Natural killer cell (primary cell): Measurements from ENCODE around the gene TEX22. TPM values are rescaled to one million over a fixed set of nuclear protein-coding genes. Genes with fewer than 3 reads are reported as not detected.

Experiments
- ATAC-seq, 3 donors: fragments of 150-1000 bp in 2 of 3; fragments of 200-7000 bp in 1 of 3; cut with Tn5 transposase; 1 replicate in 1 of 3; 2 replicates in 2 of 3; pipeline ENCODE4 v1.10.0; 2021; ENCODE audit warnings: mild to moderate bottlenecking in 2 of 3, moderate library complexity in 2 of 3
- DNase-seq, 2 donors: peaks; one replicate each; pipeline versions ENCODE4 v3.0.0 to v3.0.0-alpha.2; 2013 to 2021; ENCODE audit warnings: mixed read lengths in 1 of 2
- H3K27ac ChIP-seq: one replicate; pipeline ENCODE4 v1.5.1; 2013; ENCODE audit warnings: mild to moderate bottlenecking, low read length
- H3K27me3 ChIP-seq: one replicate; pipeline ENCODE4 v1.6.1; 2013; ENCODE audit warnings: low read length; ENCODE audit not compliant: control insufficient read depth, insufficient read depth
- H3K36me3 ChIP-seq: one replicate; pipeline ENCODE4 v1.6.1; 2013; ENCODE audit warnings: low read length; ENCODE audit not compliant: control insufficient read depth, insufficient read depth
- H3K4me1 ChIP-seq: one replicate; pipeline ENCODE4 v1.6.1; 2013; ENCODE audit warnings: low read length; ENCODE audit not compliant: control insufficient read depth, insufficient read depth
- H3K4me3 ChIP-seq: one replicate; pipeline ENCODE4 v1.5.1; 2013; ENCODE audit warnings: low read length
- H3K9me3 ChIP-seq: one replicate; pipeline ENCODE4 v1.6.1; 2013; ENCODE audit warnings: low read length; ENCODE audit not compliant: control insufficient read depth, insufficient read depth
- H3K27ac Mint-ChIP-seq, 2 donors: one replicate each; pipeline ENCODE4 v1.8.0; 2022; ENCODE audit warnings: mild to moderate bottlenecking in 2 of 2, mixed read lengths in 2 of 2, moderate library complexity in 1 of 2
- H3K27me3 Mint-ChIP-seq, 2 donors: one replicate each; pipeline ENCODE4 v1.8.0; 2022; ENCODE audit warnings: low read depth in 2 of 2, mixed read lengths in 2 of 2
- H3K36me3 Mint-ChIP-seq: one replicate; pipeline ENCODE4 v1.8.0; 2022; ENCODE audit warnings: mixed read lengths
- H3K4me1 Mint-ChIP-seq, 2 donors: one replicate each; pipeline ENCODE4 v1.8.0; 2022; ENCODE audit warnings: mixed read lengths in 2 of 2
- H3K4me3 Mint-ChIP-seq: one replicate; pipeline ENCODE4 v1.8.0; 2022; ENCODE audit warnings: mild to moderate bottlenecking, moderate library complexity, mixed read lengths
- H3K9me3 Mint-ChIP-seq, 2 donors: one replicate each; pipeline ENCODE4 v1.8.0; 2022; ENCODE audit warnings: mixed read lengths in 2 of 2
- WGBS: methylation state at CpG from one replicate; pipeline ENCODE4 v1.1.7; 2013; ENCODE audit warnings: missing lambda C conversion rate; ENCODE audit not compliant: insufficient coverage; 5-methylcytosine and 5-hydroxymethylcytosine counted together
- intact Hi-C: fragments of 100-400 bp; cut with micrococcal nuclease; formaldehyde crosslinking; loops from one replicate; pipeline ENCODE4 v1.14.2; 2022
- total RNA-seq, 4 donors: library from RNA; stranded (reverse); fragments of 120-200 nt in 1 of 4; gene quantifications; one replicate each; pipeline versions ENCODE4 v1.2.3 to v1.2.4, GENCODE V29; 2013 to 2022
- TF ChIP-seq, protein P1 (sequence below): fragments of 200-600 bp; IDR thresholded peaks from one replicate; pipeline ENCODE4 v1.8.0; 2022; ENCODE audit warnings: antibody characterized with exemption

The TEX22 gene
- total RNA-seq, 3 donors from 2014 or later (not counting 1 experiment from before 2014, with no cell fraction given) = 0.23 to 1.9 (median 1.8) TPM

DNA sequence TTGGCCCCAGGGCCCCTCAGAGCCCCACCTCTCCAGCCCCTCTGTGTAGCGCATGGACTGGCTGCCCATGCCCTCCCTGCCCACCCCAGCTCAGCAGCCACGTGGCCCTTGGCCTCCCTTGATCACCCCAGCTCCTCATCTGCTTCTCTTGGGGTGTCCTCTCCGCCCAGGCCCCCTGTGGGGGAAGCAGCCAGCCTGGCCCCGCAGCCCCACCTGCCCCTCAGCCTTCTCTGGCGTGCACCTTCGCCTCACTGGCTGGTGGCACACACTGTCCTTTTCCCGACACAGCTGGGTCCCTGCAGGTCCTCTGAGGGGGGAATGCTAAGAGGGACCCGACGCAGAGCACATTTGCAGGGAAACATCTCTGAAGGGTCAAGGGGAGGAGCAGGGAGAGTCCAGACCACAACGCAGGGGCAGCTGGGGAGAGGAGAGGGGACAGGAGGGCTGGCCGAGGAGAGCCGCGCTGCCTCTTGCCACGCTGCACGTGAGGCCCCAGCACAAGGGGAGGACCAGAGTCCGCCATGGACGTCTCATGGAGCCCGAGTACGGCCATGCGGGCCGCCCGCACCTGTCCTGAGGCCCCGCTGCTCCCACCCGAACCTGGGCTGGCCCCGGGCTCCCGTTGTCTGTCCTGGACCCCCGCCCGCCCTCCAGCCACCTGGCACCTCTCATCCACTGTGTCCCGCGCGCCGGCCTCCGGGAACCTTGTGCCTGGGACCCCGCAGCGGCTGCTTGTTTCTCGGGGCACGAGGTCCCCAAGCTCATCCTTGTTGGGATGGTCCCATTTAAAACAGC, 47.7 kb upstream of the TEX22 start:
- H3K27me3 Mint-ChIP-seq = no peaks in the 10 kb centered on the region
- H3K27ac Mint-ChIP-seq = no peak overlapping the region
- no peaks in the 10 kb centered on the region for H3K36me3 Mint-ChIP-seq
- H3K4me3 Mint-ChIP-seq = no peak overlapping the region
- peaks cover 4% of the 10 kb centered on the region for H3K4me1 ChIP-seq
- H3K27me3 ChIP-seq = no peaks in the 10 kb centered on the region
- H3K4me3 ChIP-seq = no peak overlapping the region
- intact Hi-C loops = loop anchor here (10.0 kb wide), 1 partner anchor 376 kb away; the partner anchor contains the start of gene AHNAK2
- TF ChIP-seq, protein P1, sequence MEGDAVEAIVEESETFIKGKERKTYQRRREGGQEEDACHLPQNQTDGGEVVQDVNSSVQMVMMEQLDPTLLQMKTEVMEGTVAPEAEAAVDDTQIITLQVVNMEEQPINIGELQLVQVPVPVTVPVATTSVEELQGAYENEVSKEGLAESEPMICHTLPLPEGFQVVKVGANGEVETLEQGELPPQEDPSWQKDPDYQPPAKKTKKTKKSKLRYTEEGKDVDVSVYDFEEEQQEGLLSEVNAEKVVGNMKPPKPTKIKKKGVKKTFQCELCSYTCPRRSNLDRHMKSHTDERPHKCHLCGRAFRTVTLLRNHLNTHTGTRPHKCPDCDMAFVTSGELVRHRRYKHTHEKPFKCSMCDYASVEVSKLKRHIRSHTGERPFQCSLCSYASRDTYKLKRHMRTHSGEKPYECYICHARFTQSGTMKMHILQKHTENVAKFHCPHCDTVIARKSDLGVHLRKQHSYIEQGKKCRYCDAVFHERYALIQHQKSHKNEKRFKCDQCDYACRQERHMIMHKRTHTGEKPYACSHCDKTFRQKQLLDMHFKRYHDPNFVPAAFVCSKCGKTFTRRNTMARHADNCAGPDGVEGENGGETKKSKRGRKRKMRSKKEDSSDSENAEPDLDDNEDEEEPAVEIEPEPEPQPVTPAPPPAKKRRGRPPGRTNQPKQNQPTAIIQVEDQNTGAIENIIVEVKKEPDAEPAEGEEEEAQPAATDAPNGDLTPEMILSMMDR = no peak
- no peak for DNase-seq
- WGBS = 95% methylated on average over 37 of the region's 37 CpGs
- H3K9me3 Mint-ChIP-seq = peaks cover 0 to 2% of the 10 kb centered on the region in 2 donors
- peaks cover 3 to 4% of the 10 kb centered on the region in 2 donors for H3K4me1 Mint-ChIP-seq
- ATAC-seq = no peak
- H3K36me3 ChIP-seq = no peaks in the 10 kb centered on the region
- no peak overlapping the region for H3K27ac ChIP-seq
- H3K9me3 ChIP-seq = no peaks in the 10 kb centered on the region

DNA sequence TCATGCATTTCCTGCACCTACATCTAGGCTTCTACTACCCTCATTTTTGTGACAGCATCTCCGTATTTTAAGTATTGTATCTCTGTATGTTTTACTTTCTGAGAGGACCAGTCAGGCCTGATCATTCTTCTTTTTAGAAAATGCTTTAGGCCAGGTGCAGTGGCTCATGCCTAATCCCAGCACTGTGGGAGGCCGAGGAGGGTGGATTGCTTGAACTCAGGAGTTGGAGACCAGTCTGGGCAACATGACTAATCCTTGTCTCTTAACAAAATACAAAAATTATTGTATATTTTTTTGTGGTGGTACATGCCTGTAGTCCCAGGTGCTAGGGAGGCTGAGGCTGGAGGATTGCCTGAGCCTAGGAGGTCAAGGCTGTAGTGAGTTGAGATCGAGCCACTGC, 46.9 kb upstream of the TEX22 start:
- ATAC-seq (no peak), DNase-seq (no peak)
- H3K36me3 Mint-ChIP-seq = no peaks in the 10 kb centered on the region
- Histone ChIP-seq H3K27me3 (no peaks in the 10 kb centered on the region), H3K9me3 (no peaks in the 10 kb centered on the region), H3K4me3 (no peak overlapping the region), H3K36me3 (no peaks in the 10 kb centered on the region), H3K4me1 (peaks cover 4% of the 10 kb centered on the region), H3K27ac (no peak overlapping the region)
- no peak overlapping the region for H3K4me3 Mint-ChIP-seq
- no peaks in the 10 kb centered on the region for H3K9me3 Mint-ChIP-seq
- no peaks in the 10 kb centered on the region for H3K27me3 Mint-ChIP-seq
- no peak overlapping the region for H3K27ac Mint-ChIP-seq
- intact Hi-C loops = loop anchor here (10.0 kb wide), 1 partner anchor 377 kb away; the partner anchor contains the start of gene AHNAK2
- 97% methylated on average over 3 of the region's 3 CpGs for WGBS
- peaks cover 0 to 4% of the 10 kb centered on the region in 2 donors for H3K4me1 Mint-ChIP-seq
- TF ChIP-seq, protein P1 = no peak

DNA sequence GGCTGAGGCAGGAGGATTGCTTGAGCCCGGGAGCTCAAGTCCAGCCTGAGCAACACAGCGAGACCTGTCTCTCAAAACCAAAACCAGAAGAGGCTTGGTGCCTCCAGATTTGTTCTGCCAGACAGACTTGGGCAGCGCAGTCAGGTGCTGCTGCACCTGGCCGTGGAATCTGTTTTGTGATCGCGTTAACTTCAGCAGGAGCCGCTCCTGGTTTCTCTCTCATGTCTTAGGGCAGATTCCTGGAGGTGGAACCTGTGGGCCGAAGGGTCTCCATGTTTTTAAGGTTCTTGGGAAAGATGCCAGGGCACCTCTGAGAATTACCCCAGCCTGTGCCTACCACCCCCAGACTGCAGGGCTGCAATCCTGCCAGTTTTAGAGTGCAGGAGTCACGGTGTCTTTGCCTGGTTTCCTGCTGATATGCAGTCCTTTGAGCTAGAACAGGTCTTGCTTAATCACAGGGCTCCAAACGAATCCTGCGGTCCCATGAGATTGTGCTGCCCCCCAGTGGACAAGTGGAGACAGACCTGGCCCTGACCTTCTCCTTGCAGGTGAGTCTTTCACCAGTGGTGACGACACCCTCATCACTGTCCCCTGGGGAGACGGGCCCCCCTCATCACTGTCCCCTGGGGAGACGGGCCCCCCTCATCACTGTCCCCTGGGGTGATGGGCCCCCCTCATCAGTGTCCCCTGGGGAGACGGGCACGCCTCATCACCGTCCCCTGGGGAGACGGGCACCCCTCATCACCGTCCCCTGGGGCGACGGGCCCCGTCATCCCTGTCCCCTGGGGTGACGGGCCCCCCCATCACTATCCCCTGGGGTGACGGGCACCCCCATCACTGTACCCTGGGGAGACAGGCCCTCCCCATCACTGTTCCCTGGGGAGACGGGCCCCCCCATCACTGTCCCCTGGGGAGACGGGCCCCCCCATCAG, 46.2 kb upstream of the TEX22 start:
- no peaks in the 10 kb centered on the region for H3K9me3 ChIP-seq
- Mint-ChIP-seq H3K4me3 (no peak overlapping the region), H3K4me1 (peaks cover 0 to 4% of the 10 kb centered on the region in 2 donors), H3K27ac (no peak overlapping the region), H3K27me3 (no peaks in the 10 kb centered on the region), H3K9me3 (no peaks in the 10 kb centered on the region), H3K36me3 (no peaks in the 10 kb centered on the region)
- DNase-seq (peak; percentile 79 to 93), ATAC-seq (peak; percentile 89 to 99 (median 97))
- H3K27me3 ChIP-seq = no peaks in the 10 kb centered on the region
- TF ChIP-seq, protein P1 = peak; percentile 80
- intact Hi-C loops = loop anchor here (1.0 to 10.0 kb wide), 3 partner anchors 149 to 377 kb away; partner anchors contain the start of gene AHNAK2
- H3K4me3 ChIP-seq = no peak overlapping the region
- WGBS = 59% methylated on average over 26 of the region's 26 CpGs
- H3K4me1 ChIP-seq = peaks cover 4% of the 10 kb centered on the region
- H3K36me3 ChIP-seq = no peaks in the 10 kb centered on the region
- no peak overlapping the region for H3K27ac ChIP-seq
